VCaP (cell line): ENCODE data around the gene DGKZ.

Source experiments
- H3K27ac ChIP-seq: fragments of 450-650 bp; 2 replicates; pipeline ENCODE4 v1.5.1; 2017
- TF ChIP-seq, protein P1 (sequence below): fragments of 450-650 bp; conservative IDR thresholded peaks from 2 replicates; pipeline ENCODE4 v1.5.1; 2017; ENCODE audit warnings: mild to moderate bottlenecking, moderate library complexity

The DGKZ gene

DNA sequence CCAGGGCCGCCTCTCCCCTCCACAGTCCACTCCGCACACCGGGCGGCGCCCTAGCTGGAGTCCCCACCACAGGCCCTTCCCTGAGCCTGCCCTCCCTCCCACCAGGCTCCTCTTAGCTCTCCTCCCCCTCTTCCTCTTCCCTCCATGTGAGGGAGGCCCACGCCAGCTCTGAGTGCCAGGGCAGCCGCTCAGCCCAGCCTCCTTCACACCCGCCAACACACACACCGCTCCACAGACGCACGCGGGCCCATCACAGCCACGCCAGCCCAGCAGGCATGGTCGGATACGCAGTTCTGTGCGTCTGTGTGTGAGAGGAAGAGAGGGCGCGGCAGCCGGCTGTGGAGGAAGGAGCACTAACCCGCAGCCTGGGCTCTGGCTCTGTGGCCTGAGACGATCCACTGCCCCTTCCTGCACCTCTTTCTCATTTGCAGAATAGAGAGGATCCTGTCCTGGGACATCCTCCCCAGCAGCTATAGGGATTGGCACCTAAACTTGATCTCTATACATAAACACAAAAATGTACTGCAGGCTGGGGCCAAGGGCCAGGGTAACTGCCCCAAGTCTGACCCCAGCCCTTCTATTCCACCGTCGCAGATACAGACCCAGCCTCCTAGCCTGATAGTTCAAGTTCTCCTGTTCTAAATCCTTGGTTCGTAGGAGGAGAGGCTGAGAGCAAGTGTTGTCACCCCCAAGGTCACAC lies 40.8 kb downstream of the DGKZ start:
- no peak overlapping the region for H3K27ac ChIP-seq
- TF ChIP-seq, protein P1, sequence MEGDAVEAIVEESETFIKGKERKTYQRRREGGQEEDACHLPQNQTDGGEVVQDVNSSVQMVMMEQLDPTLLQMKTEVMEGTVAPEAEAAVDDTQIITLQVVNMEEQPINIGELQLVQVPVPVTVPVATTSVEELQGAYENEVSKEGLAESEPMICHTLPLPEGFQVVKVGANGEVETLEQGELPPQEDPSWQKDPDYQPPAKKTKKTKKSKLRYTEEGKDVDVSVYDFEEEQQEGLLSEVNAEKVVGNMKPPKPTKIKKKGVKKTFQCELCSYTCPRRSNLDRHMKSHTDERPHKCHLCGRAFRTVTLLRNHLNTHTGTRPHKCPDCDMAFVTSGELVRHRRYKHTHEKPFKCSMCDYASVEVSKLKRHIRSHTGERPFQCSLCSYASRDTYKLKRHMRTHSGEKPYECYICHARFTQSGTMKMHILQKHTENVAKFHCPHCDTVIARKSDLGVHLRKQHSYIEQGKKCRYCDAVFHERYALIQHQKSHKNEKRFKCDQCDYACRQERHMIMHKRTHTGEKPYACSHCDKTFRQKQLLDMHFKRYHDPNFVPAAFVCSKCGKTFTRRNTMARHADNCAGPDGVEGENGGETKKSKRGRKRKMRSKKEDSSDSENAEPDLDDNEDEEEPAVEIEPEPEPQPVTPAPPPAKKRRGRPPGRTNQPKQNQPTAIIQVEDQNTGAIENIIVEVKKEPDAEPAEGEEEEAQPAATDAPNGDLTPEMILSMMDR = no peak

DNA sequence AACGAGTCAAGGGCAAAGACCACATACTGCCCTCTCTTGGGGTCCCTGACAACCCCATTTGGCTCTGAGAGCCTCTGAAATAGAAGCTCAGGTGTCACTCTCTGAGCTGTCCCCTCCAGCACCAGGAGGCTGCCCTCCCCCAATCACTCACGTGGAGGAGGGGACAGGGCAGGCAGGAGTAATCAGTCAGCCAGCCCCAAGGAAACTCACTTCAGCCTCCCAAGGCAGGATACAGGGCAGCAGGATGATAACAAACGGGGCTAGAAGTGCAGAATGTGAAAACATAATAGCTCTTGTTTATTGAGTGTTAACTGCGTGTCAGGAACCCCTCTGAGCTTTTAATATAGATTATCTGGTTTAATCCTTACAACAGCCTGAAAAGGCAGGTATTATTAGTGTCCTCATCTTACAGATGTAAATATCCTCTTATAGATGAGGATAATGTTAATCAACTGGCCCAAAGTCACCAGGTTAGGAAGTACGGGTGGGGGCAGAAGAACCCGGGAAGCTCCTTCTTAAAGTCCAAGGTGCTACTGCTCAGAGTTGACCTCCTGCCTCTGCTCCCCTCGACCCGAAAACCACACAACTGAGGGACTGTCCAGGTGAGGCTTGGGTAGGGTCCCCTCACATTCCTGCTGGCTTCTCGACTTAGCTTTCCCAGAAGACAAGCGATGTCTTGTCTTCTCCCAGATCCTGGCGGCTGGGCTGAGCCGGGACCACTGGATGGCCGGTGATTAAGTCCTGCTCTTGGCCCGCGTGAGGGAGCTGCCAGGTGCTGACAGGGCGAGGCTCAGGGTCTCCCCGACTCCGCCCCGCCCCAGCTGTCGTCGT lies 41.6 kb downstream of the DGKZ start:
- TF ChIP-seq, protein P1 = no peak
- H3K27ac ChIP-seq = peak overlapping the region; percentile 41; the same call in 1 of the 2 replicates

DNA sequence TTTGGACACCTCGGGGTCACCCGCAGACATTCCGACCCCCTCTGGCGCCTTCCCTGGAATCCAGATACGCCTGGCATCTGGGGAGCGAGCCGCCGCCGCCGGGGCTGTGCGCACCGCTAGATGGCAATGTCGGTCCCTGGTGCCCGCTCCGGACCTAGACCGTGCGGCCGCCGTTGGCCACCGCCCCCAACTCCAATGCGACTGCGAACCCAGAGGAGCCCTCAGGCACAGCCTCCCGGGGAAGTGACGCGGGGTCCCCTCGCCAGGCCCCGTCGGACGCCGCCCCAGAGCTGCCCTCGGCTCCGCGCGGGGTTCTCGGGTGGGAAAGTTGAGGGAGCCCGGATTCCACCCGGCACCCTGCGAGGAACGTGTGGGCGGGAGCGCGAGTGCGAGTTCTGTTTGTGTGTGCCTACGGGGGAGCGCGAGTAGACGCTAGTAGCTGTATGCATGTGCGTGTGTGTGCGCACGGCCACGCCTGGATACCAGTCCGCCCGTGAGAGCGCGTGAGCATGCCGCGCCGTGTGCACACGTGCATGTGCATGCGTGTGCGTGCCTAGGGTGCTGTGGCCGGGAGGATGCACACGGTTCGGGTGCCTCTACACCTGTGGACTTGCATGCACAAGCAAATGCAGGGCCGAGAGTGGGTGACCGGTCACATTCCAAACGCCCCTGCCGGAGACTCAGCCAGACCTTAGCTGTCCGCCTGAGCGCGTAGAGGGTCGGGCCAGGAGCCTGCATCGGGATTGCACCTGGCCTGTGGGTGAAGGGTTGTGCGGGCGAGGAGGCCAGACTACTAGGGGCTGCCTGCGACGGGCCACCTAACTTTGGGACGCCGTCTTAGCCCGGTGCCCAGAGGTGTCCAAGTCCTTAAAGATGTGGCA lies 42.4 kb downstream of the DGKZ start:
- TF ChIP-seq, protein P1 = peak; percentile 87
- H3K27ac ChIP-seq = peak overlapping the region; percentile 41; the same call in 1 of the 2 replicates

DNA sequence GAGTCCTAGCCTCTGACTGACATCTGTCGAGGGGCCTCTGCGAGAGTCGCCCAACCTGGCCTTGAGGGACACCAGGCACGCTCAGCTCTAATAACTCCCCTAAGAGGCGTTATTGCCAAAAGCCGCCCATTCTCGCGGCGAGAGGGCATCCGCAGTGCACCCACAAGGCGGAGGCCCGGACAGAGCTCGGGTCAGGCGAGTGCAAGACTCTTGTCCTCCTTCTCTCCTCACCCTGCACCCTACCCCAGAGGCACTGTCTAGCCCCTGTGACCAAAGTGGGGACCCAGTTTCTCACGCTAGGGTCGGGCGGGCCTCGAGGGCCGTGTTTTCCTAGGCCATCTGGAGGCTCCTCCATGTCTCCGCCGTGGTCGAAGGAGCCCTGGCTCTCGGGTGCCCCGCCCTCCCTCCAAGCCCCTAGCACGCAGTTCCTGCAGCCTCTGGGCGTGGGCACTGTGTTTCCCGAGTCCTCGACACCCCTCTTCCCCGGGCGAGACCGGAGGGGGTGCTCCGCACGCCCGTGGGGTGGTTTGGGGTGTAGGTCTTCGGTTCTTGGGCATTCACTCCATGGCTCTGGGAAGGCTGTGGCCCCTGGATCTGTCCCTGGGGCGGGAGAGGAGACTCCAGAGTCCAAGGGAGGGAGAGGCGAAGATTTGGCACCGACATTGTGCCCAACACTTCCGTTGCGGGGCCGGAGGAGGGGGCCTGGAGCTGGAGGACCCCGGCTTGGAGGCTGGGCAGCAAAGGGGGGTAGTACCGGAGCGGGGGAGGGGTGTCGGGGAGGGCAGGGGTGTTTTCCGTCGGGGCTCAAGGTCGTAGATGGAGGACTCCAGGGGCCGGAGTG lies 43.3 kb downstream of the DGKZ start:
- H3K27ac ChIP-seq = 0 out of 2 replicates have a peak overlapping the region, but pooled peaks have one; percentile 41
- TF ChIP-seq, protein P1 = no peak

DNA sequence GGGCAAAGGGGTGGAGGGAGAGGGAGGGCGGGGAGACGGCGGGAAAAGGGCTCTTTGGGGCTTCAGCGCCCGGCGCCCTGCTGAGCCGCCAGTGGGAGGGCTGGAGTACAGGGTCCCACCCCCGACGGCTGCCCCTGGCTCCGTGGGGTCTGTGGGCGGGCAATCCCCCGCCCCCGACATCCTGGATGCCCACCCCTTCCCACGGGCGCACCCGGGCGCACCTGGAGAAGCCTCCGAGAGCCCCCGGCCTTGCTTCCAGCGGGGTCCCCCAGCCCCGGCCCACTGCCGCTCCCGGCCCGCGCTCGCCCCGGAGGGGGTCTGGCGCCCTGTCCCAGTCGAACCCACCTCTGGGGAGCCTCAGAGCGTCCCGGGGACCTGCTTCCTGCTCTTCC lies 43.9 kb downstream of the DGKZ start:
- H3K27ac ChIP-seq = peak overlapping the region; percentile 51; the same call in 1 of the 2 replicates
- TF ChIP-seq, protein P1 = no peak

DNA sequence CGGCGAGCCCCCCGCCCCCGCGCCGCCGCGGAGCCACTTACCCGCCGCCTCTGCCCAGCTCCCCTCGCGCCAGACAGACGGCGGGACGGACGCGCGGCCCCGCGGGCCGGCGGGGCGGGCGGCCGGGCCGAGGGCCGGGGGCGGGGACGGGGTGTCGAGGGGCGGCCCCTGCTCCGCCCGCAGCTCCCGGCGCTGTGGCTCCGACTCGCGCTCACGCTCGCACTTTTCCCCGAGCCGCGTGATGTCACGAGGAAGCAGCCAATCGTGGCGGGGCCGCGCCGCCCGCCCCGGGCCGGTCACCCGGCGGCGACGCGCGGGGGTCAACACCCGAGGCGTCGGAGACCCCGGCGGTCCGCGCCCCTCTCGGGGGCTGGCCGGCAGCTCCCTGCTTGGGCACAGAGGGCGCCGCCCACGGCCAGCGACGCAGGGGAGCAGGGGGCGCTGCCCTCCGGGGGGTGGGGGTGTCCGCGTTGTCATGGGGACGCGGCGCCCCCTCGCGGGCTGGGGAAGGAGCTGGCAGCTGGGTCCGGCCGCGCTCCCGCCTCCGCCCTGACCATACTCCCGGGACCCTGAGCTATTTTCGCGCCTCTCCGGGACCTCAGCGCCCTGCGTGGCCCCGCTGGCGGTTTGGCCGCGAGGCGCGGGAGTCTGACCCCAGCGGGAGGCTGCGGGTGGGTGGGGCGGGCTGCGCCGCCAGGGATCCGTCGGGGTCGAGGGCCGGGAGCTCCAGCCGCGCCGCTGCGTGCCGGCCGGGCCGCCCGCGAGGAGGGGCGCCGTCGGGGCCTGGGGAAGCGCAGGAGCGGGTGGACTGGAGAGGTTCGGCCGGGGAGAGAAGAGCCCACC lies 44.5 kb downstream of the DGKZ start, which contains the start of gene CHRM4:
TSS of gene CHRM4 (minus strand) at position 199 of the 843 bp plus-strand sequence. CDS start 5,219 bp downstream, outside the sequence.
- H3K27ac ChIP-seq = peak within 1 kb of the TSS; percentile 51; the same call in 1 of the 2 replicates
- TF ChIP-seq, protein P1 = peak; percentile 73
